Breast epithelium (tissue), 3 donors: ENCODE data around the gene KIAA0232.

Source experiments
- CTCF ChIP-seq, 3 donors: fragments of 450-650 bp; IDR thresholded peaks; one replicate each; pipeline ENCODE4 v1.5.1; 2016 to 2017; ENCODE audit warnings: antibody characterized with exemption in 3 of 3, mild to moderate bottlenecking in 3 of 3, moderate library complexity in 3 of 3
- POLR2A ChIP-seq: fragments of 450-650 bp; IDR thresholded peaks from one replicate; pipeline ENCODE4 v1.6.1; 2016; ENCODE audit warnings: antibody characterized with exemption, mild to moderate bottlenecking, moderate library complexity

GRCh38 chr4:6873792-6874461, 91.4 kb downstream of the KIAA0232 start:
- TF ChIP-seq CTCF (IDR thresholded peaks at IDR 0.05), result peak; percentile 49 to 71 (median 71)
- no peak for TF ChIP-seq POLR2A
